IMR-90 (cell line): ENCODE measurements around the gene OR10A2. TPM values are rescaled to one million over a fixed set of nuclear protein-coding genes. Genes with fewer than 3 reads are reported as not detected.

Experiments used
- ATAC-seq: fragments of 200-7000 bp; cut with Tn5 transposase; 2 replicates; pipeline ENCODE4 v1.9.1; 2020; ENCODE audit warnings: low read depth, mild to moderate bottlenecking, moderate library complexity
- BruUV-seq: library from RNA; stranded (reverse); fragments of 400-500 nt; replicated peaks from 2 replicates; lab custom pipeline; 2021; lab: Mats Ljungman, UMichigan
- CTCF ChIA-PET: fragments of 300-600 bp; formaldehyde crosslinking; extraction: SDS; loops from one replicate; lab custom pipeline; 2021; ENCODE audit warnings: antibody characterized with exemption; lab: Yijun Ruan, JAX
- POLR2A ChIA-PET: fragments of 300-600 bp; sonication (Branson Sonifier 250); formaldehyde crosslinking; loops from one replicate; lab custom pipeline; 2022; ENCODE audit warnings: antibody characterized with exemption; ENCODE audit not compliant: unreplicated experiment; lab: Charles Lee
- DNase-seq: peaks from one replicate; pipeline ENCODE4 v3.0.0; 2013
- H2AFZ ChIP-seq: replicated peaks from 2 replicates; pipeline ENCODE3; 2013; ENCODE audit warnings: low read length, mild to moderate bottlenecking; ENCODE audit not compliant: poor library complexity
- H2AK5ac ChIP-seq: 2 replicates; pipeline ENCODE4 v1.6.1; 2013; ENCODE audit warnings: low read depth, low read length, inconsistent platforms
- H2AK9ac ChIP-seq: replicated peaks from 2 replicates; pipeline ENCODE3; 2013; ENCODE audit warnings: mild to moderate bottlenecking, low read depth, low read length, moderate library complexity; ENCODE audit not compliant: poor library complexity
- H2BK120ac ChIP-seq: 2 replicates; pipeline ENCODE4 v1.6.1; 2013; ENCODE audit warnings: low read depth, low read length, inconsistent platforms
- H2BK15ac ChIP-seq: 3 replicates; pipeline ENCODE4 v1.6.1; 2013; ENCODE audit warnings: low read depth, low read length, inconsistent platforms
- H2BK20ac ChIP-seq: 2 replicates; pipeline ENCODE4 v1.6.1; 2013; ENCODE audit warnings: low read depth, mild to moderate bottlenecking, inconsistent platforms, low read length, moderate library complexity
- H2BK5ac ChIP-seq: 2 replicates; pipeline ENCODE4 v1.6.1; 2013; ENCODE audit warnings: mild to moderate bottlenecking, low read depth, low read length, inconsistent platforms; ENCODE audit not compliant: poor library complexity, severe bottlenecking
- H3K14ac ChIP-seq: replicated peaks from 2 replicates; pipeline ENCODE4 v1.6.1; 2013; ENCODE audit warnings: low read depth, low read length, inconsistent platforms
- H3K18ac ChIP-seq: 2 replicates; pipeline ENCODE4 v1.6.1; 2013; ENCODE audit warnings: low read depth, low read length, control low read depth
- H3K23ac ChIP-seq: 2 replicates; pipeline ENCODE4 v1.6.1; 2013; ENCODE audit warnings: low read depth, low read length, inconsistent platforms
- H3K27ac ChIP-seq: 2 replicates; pipeline ENCODE4 v1.5.1; 2013; ENCODE audit warnings: mild to moderate bottlenecking, control low read depth, low read length; ENCODE audit not compliant: insufficient read depth
- H3K27me3 ChIP-seq: 2 replicates; pipeline ENCODE4 v1.6.1; 2013; ENCODE audit warnings: low read length; ENCODE audit not compliant: control insufficient read depth, insufficient read depth
- H3K36me3 ChIP-seq: 2 replicates; pipeline ENCODE4 v1.6.1; 2013; ENCODE audit warnings: low read length, mixed read lengths; ENCODE audit not compliant: control insufficient read depth, insufficient read depth
- H3K4ac ChIP-seq: 2 replicates; pipeline ENCODE4 v1.6.1; 2013; ENCODE audit warnings: low read depth, low read length, inconsistent platforms
- H3K4me1 ChIP-seq: 2 replicates; pipeline ENCODE4 v1.6.1; 2013; ENCODE audit warnings: low read length, mixed read lengths; ENCODE audit not compliant: control insufficient read depth, insufficient read depth
- H3K4me2 ChIP-seq: 2 replicates; pipeline ENCODE4 v1.6.1; 2013; ENCODE audit warnings: low read depth, mild to moderate bottlenecking, control low read depth, low read length, moderate library complexity
- H3K4me3 ChIP-seq: 2 replicates; pipeline ENCODE4 v1.5.1; 2013; ENCODE audit warnings: low read depth, mild to moderate bottlenecking, control low read depth, low read length, moderate library complexity; ENCODE audit not compliant: insufficient read depth
- H3K56ac ChIP-seq: 2 replicates; pipeline ENCODE4 v1.6.1; 2013; ENCODE audit warnings: low read length, inconsistent platforms; ENCODE audit not compliant: insufficient read depth; ENCODE audit errors: extremely low read depth
- H3K79me1 ChIP-seq, 2 experiments: 2 replicates each; pipeline ENCODE4 v1.6.1; 2013; ENCODE audit warnings: low read length in 2 of 2, inconsistent platforms in 1 of 2, low read depth in 1 of 2
- H3K9ac ChIP-seq: 2 replicates; pipeline ENCODE4 v1.6.1; 2013; ENCODE audit warnings: low read depth, low read length, control low read depth
- H3K9me1 ChIP-seq: 2 replicates; pipeline ENCODE4 v1.6.1; 2013; ENCODE audit warnings: low read length, inconsistent platforms; ENCODE audit not compliant: insufficient read depth
- H3K9me3 ChIP-seq: 2 replicates; pipeline ENCODE4 v1.6.1; 2013; ENCODE audit warnings: low read length; ENCODE audit not compliant: control insufficient read depth, insufficient read depth
- H4K20me1 ChIP-seq: 2 replicates; pipeline ENCODE4 v1.6.1; 2013; ENCODE audit warnings: low read length, inconsistent platforms; ENCODE audit not compliant: insufficient read depth
- H4K5ac ChIP-seq: 2 replicates; pipeline ENCODE4 v1.6.1; 2013; ENCODE audit warnings: mild to moderate bottlenecking, low read depth, low read length, control low read depth
- H4K8ac ChIP-seq, 2 experiments: 2 replicates each; pipeline ENCODE4 v1.6.1; 2013; ENCODE audit warnings: low read depth in 2 of 2, low read length in 2 of 2, control low read depth in 1 of 2, inconsistent platforms in 1 of 2
- H4K91ac ChIP-seq: 2 replicates; pipeline ENCODE4 v1.6.1; 2013; ENCODE audit warnings: low read depth, low read length, inconsistent platforms; ENCODE audit not compliant: insufficient read depth
- BHLHE40 ChIP-seq: fragments of 150-350 bp; IDR thresholded peaks from 2 replicates; pipeline ENCODE4 v1.6.1; 2016; ENCODE audit warnings: mild to moderate bottlenecking, low read depth, low read length
- CEBPB ChIP-seq: IDR thresholded peaks from 2 replicates; pipeline ENCODE4 v1.6.1; 2012; ENCODE audit warnings: low read depth, low read length, improper control_type of control experiment
- CHD1 ChIP-seq: IDR thresholded peaks from 2 replicates; pipeline ENCODE4 v1.6.1; 2012; ENCODE audit warnings: low read depth, low read length, improper control_type of control experiment
- FOS ChIP-seq: fragments of 150-350 bp; IDR thresholded peaks from 2 replicates; pipeline ENCODE4 v1.6.1; 2016; ENCODE audit warnings: low read depth, low read length
- MAFK ChIP-seq: IDR thresholded peaks from 2 replicates; pipeline ENCODE4 v1.6.1; 2012; ENCODE audit warnings: low read depth, low read length, improper control_type of control experiment
- MAZ ChIP-seq: IDR thresholded peaks from 2 replicates; pipeline ENCODE4 v1.6.1; 2012; ENCODE audit warnings: low read depth, mild to moderate bottlenecking, low read length, improper control_type of control experiment, moderate library complexity, borderline replicate concordance
- MXI1 ChIP-seq: IDR thresholded peaks from 2 replicates; pipeline ENCODE4 v1.6.1; 2012; ENCODE audit warnings: low read depth, mild to moderate bottlenecking, low read length, moderate library complexity, borderline replicate concordance
- NFE2L2 ChIP-seq: fragments of 150-350 bp; IDR thresholded peaks from 2 replicates; pipeline ENCODE4 v1.6.1; 2016; ENCODE audit warnings: low read depth, mild to moderate bottlenecking, low read length
- POLR2A ChIP-seq: IDR thresholded peaks from 2 replicates; pipeline ENCODE4 v1.6.1; 2012; ENCODE audit warnings: mild to moderate bottlenecking, low read depth, low read length
- RAD21 ChIP-seq: IDR thresholded peaks from 2 replicates; pipeline ENCODE4 v1.6.1; 2012; ENCODE audit warnings: low read length, improper control_type of control experiment
- RCOR1 ChIP-seq: IDR thresholded peaks from 2 replicates; pipeline ENCODE4 v1.6.1; 2012; ENCODE audit warnings: mild to moderate bottlenecking, low read length, improper control_type of control experiment; ENCODE audit not compliant: insufficient replicate concordance
- RFX5 ChIP-seq: IDR thresholded peaks from 2 replicates; pipeline ENCODE4 v1.8.0; 2012; ENCODE audit warnings: low read depth, mild to moderate bottlenecking, low read length, moderate library complexity
- SMC3 ChIP-seq: fragments of 150-350 bp; IDR thresholded peaks from 2 replicates; pipeline ENCODE4 v1.6.1; 2016; ENCODE audit warnings: low read depth, mild to moderate bottlenecking, antibody characterized with exemption, low read length, moderate library complexity
- WGBS, 2 experiments: methylation state at CpG; one replicate each; pipeline versions ENCODE4 v1.1.5 to v1.1.7; 2013; ENCODE audit warnings: missing lambda C conversion rate in 2 of 2; ENCODE audit not compliant: insufficient read length in 1 of 2; ENCODE audit errors: extremely low coverage in 2 of 2; 5-methylcytosine and 5-hydroxymethylcytosine counted together
- dilution Hi-C: fragments of 300-500 bp; cut with HindIII; formaldehyde crosslinking; loops from one replicate; pipeline ENCODE4 v1.14.3; 2018; ENCODE audit warnings: low sequenced_read_pairs; ENCODE audit not compliant: unreplicated experiment
- in situ Hi-C: fragments of 300-500 bp; cut with MboI; formaldehyde crosslinking; loops from 3 replicates; pipeline ENCODE4 v1.14.3; 2019; ENCODE audit warnings: low sequenced_read_pairs, inconsistent platforms, mixed read lengths
- intact Hi-C: fragments of 100-400 bp; cut with micrococcal nuclease; formaldehyde crosslinking; loops from 2 replicates; pipeline ENCODE4 v1.10.0; 2022
- polyA plus RNA-seq, 3 experiments: library from polyadenylated mRNA; depleted of rRNA; stranded (reverse); fragments of >200 nt; gene quantifications; 2 replicates each; pipeline ENCODE4 v1.2.3, GENCODE V29; 2012; ENCODE audit warnings: low replicate concordance in 1 of 3
- total RNA-seq: library from RNA; depleted of rRNA; stranded (reverse); fragments of >200 nt; gene quantifications from 2 replicates; pipeline ENCODE4 v1.2.3, GENCODE V29; 2012
- TF ChIP-seq, protein P1 (sequence below): conservative IDR thresholded peaks from 2 replicates; pipeline ENCODE4 v1.5.1; 2012; ENCODE audit warnings: mild to moderate bottlenecking, low read depth, low read length, improper control_type of control experiment
- TF ChIP-seq, protein P2 (sequence below): fragments of 150-350 bp; IDR thresholded peaks from 2 replicates; pipeline ENCODE4 v1.6.1; 2016; ENCODE audit warnings: low read depth, mild to moderate bottlenecking, low read length, moderate library complexity, borderline replicate concordance
- TF ChIP-seq, protein P3 (sequence below): fragments of 150-350 bp; IDR thresholded peaks from 2 replicates; pipeline ENCODE4 v1.6.1; 2017; ENCODE audit warnings: mild to moderate bottlenecking, antibody characterized with exemption, low read length, low read depth

OR10A2 gene
- total and polyA plus RNA-seq, 2 of the 4 experiments (the other 2 are of a cell fraction) = not detected

DNA sequence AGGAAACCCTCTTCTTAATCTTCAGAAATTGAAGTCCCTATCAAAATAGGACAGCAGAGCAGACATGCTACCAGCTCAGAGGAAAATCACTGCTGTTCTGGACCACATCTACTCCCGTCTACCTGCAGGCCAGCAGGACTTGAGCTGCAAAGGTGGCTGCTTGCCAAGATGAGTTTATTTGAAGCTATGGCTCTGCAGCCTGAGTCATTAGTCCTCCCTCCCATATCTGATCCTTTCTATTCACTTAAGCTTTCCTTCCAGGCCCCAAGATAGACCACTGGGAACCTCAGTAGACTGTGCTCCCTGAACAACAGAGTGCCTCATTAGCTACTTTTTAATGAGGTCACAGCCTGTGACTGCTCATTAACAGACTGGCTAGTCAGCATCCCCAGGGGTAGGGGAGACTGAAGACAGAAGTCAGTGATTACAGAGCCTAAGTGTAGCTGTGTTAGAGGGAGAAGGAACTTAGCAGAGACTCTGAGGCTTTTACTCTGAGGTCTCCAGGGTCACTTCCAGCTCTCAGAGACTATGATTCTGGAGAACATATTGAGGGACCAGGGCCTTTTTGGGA is 6.8 kb upstream of the OR10A2 start:
- Histone ChIP-seq H3K36me3 (no peaks in the 10 kb centered on the region), H3K79me1 (no peaks in the 10 kb centered on the region), H2BK20ac (no peak overlapping the region), H3K14ac (no peak overlapping the region), H3K4me2 (no peak overlapping the region; the same call in 1 of the 2 replicates), H3K4ac (no peak overlapping the region), H2BK5ac (no peak overlapping the region), H3K4me3 (no peak overlapping the region), H2AFZ (no peak overlapping the region), H3K56ac (no peak overlapping the region), H3K9me3 (peaks cover 1% of the 10 kb centered on the region; the same call in 1 of the 2 replicates), H3K27ac (no peak overlapping the region), H3K4me1 (peaks cover 4% of the 10 kb centered on the region), H2BK15ac (no peak overlapping the region), H3K27me3 (no peaks in the 10 kb centered on the region), H4K5ac (no peak overlapping the region), H2AK5ac (no peak overlapping the region), H3K23ac (no peak overlapping the region), H3K9me1 (no peaks in the 10 kb centered on the region), H4K20me1 (no peaks in the 10 kb centered on the region; the same call in 1 of the 2 replicates), H3K9ac (no peak overlapping the region), H2BK120ac (no peak overlapping the region), H4K91ac (no peak overlapping the region), H2AK9ac (no peak overlapping the region), H3K18ac (peak overlapping the region; percentile 52; the same call in 1 of the 2 replicates), H4K8ac (no peak overlapping the region)
- 60% methylated on average over 1 of the region's 1 CpG; no CpG with 5 or more reads in 1 of the 2 experiments for WGBS, 2 experiments
- ATAC-seq (peak; percentile 44), DNase-seq (peak; percentile 67)
- intact Hi-C loops (no loop called here), in situ Hi-C loops (no loop called here), dilution Hi-C loops (no loop called here)
- no TSS peak for BruUV-seq
- CTCF ChIA-PET = no interaction called here
- TF ChIP-seq, protein P1, sequence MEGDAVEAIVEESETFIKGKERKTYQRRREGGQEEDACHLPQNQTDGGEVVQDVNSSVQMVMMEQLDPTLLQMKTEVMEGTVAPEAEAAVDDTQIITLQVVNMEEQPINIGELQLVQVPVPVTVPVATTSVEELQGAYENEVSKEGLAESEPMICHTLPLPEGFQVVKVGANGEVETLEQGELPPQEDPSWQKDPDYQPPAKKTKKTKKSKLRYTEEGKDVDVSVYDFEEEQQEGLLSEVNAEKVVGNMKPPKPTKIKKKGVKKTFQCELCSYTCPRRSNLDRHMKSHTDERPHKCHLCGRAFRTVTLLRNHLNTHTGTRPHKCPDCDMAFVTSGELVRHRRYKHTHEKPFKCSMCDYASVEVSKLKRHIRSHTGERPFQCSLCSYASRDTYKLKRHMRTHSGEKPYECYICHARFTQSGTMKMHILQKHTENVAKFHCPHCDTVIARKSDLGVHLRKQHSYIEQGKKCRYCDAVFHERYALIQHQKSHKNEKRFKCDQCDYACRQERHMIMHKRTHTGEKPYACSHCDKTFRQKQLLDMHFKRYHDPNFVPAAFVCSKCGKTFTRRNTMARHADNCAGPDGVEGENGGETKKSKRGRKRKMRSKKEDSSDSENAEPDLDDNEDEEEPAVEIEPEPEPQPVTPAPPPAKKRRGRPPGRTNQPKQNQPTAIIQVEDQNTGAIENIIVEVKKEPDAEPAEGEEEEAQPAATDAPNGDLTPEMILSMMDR = no peak
- TF ChIP-seq, protein P2, sequence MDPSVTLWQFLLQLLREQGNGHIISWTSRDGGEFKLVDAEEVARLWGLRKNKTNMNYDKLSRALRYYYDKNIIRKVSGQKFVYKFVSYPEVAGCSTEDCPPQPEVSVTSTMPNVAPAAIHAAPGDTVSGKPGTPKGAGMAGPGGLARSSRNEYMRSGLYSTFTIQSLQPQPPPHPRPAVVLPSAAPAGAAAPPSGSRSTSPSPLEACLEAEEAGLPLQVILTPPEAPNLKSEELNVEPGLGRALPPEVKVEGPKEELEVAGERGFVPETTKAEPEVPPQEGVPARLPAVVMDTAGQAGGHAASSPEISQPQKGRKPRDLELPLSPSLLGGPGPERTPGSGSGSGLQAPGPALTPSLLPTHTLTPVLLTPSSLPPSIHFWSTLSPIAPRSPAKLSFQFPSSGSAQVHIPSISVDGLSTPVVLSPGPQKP = no peak
- no peak for TF ChIP-seq CHD1
- TF ChIP-seq RAD21 = no peak
- no peak for TF ChIP-seq MXI1
- no peak for TF ChIP-seq SMC3
- TF ChIP-seq, protein P3, sequence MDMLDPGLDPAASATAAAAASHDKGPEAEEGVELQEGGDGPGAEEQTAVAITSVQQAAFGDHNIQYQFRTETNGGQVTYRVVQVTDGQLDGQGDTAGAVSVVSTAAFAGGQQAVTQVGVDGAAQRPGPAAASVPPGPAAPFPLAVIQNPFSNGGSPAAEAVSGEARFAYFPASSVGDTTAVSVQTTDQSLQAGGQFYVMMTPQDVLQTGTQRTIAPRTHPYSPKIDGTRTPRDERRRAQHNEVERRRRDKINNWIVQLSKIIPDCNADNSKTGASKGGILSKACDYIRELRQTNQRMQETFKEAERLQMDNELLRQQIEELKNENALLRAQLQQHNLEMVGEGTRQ = no peak
- no peak for TF ChIP-seq FOS
- TF ChIP-seq CEBPB = no peak
- TF ChIP-seq NFE2L2 = no peak
- no peak for TF ChIP-seq RCOR1
- TF ChIP-seq BHLHE40 = no peak
- TF ChIP-seq RFX5 = no peak
- no peak for TF ChIP-seq POLR2A
- TF ChIP-seq MAFK = no peak
- TF ChIP-seq MAZ = no peak
- POLR2A ChIA-PET = no interaction called here
